Neural progenitor cell (in vitro differentiated cells): Measurements from ENCODE around the gene FAM107A. TPM values are rescaled to one million over a fixed set of nuclear protein-coding genes. Genes with fewer than 3 reads are reported as not detected.

Source experiments
- DNase-seq: peaks from one replicate; pipeline ENCODE4 v3.0.0-alpha.2; 2016; ENCODE audit warnings: low spot score
- H2AFZ ChIP-seq: fragments of 200-600 bp; sonication (generic); replicated peaks from 2 replicates; pipeline ENCODE4 v1.6.1; 2016; ENCODE audit warnings: antibody characterized with exemption
- H3F3A ChIP-seq: fragments of 200-600 bp; sonication (generic); 2 replicates; pipeline ENCODE4 v1.6.1; 2016; ENCODE audit warnings: antibody characterized with exemption, low read depth
- H3K27ac ChIP-seq: fragments of 200-600 bp; sonication (generic); 2 replicates; pipeline ENCODE4 v1.5.1; 2016; ENCODE audit warnings: mild to moderate bottlenecking
- H3K27me3 ChIP-seq: fragments of 200-600 bp; sonication (generic); 2 replicates; pipeline ENCODE4 v1.6.1; 2016; ENCODE audit warnings: mild to moderate bottlenecking, moderate library complexity
- H3K36me3 ChIP-seq: fragments of 200-600 bp; sonication (generic); 2 replicates; pipeline ENCODE4 v1.5.1; 2016
- H3K4me1 ChIP-seq: fragments of 200-600 bp; sonication (generic); 2 replicates; pipeline ENCODE4 v1.6.1; 2016; ENCODE audit warnings: mixed run types
- H3K4me2 ChIP-seq: fragments of 200-600 bp; sonication (generic); 2 replicates; pipeline ENCODE4 v1.6.1; 2016
- H3K4me3 ChIP-seq: fragments of 200-600 bp; sonication (generic); 2 replicates; pipeline ENCODE4 v1.5.1; 2016
- H3K79me2 ChIP-seq: fragments of 200-600 bp; sonication (generic); 2 replicates; pipeline ENCODE4 v1.6.1; 2016; ENCODE audit warnings: low read depth
- H3K9ac ChIP-seq: fragments of 200-600 bp; sonication (generic); 2 replicates; pipeline ENCODE4 v1.6.1; 2016
- H3K9me3 ChIP-seq: fragments of 200-600 bp; sonication (generic); 2 replicates; pipeline ENCODE4 v1.5.1; 2016; ENCODE audit warnings: low read depth
- H4K20me1 ChIP-seq: fragments of 200-600 bp; sonication (generic); 2 replicates; pipeline ENCODE4 v1.6.1; 2016; ENCODE audit warnings: low read depth
- H3K27ac Mint-ChIP-seq: 3 replicates; pipeline ENCODE4 v1.8.0; 2021; ENCODE audit warnings: mixed read lengths
- H3K27me3 Mint-ChIP-seq: 2 replicates; pipeline ENCODE4 v1.8.0; 2022; ENCODE audit warnings: low read depth, mild to moderate bottlenecking, inconsistent platforms, moderate library complexity, mixed read lengths; ENCODE audit not compliant: insufficient read depth
- H3K36me3 Mint-ChIP-seq: 3 replicates; pipeline ENCODE4 v1.8.0; 2021; ENCODE audit warnings: mixed read lengths
- H3K4me1 Mint-ChIP-seq: 3 replicates; pipeline ENCODE4 v1.8.0; 2021; ENCODE audit warnings: mixed read lengths
- H3K4me3 Mint-ChIP-seq: 3 replicates; pipeline ENCODE4 v1.8.0; 2021; ENCODE audit warnings: mild to moderate bottlenecking, moderate library complexity, mixed read lengths
- H3K9me3 Mint-ChIP-seq: 3 replicates; pipeline ENCODE4 v1.8.0; 2020; ENCODE audit warnings: mixed read lengths
- CTCF ChIP-seq: fragments of 200-600 bp; sonication (generic); IDR thresholded peaks from 2 replicates; pipeline ENCODE4 v1.5.1; 2017; ENCODE audit warnings: antibody characterized with exemption, mild to moderate bottlenecking
- EZH2 ChIP-seq: fragments of 200-600 bp; sonication (generic); IDR thresholded peaks from 2 replicates; pipeline ENCODE4 v1.6.1; 2017; ENCODE audit warnings: antibody characterized with exemption, mild to moderate bottlenecking, moderate library complexity
- EZH2phosphoT487 ChIP-seq: fragments of 200-600 bp; sonication (generic); IDR thresholded peaks from 2 replicates; pipeline ENCODE4 v1.6.1; 2017; ENCODE audit warnings: antibody characterized with exemption
- total RNA-seq: library from RNA; depleted of rRNA; stranded (reverse); fragments of >200 nt; gene quantifications from 2 replicates; pipeline ENCODE4 v1.2.3, GENCODE V29; 2015; ENCODE audit warnings: low replicate concordance

Gene FAM107A
- total RNA-seq, 1 donor from 2014 or later, result 0.11 TPM

- H3K79me2 ChIP-seq, result no peaks in the 10 kb centered on the region
- H3K9ac ChIP-seq, result no peak overlapping the region
- peak overlapping the region; percentile 20 for H3K4me2 ChIP-seq
- H3K4me1 ChIP-seq, result peaks cover 56% of the 10 kb centered on the region
- Mint-ChIP-seq H3K4me3 (no peak overlapping the region), H3K27me3 (peaks cover 11% of the 10 kb centered on the region), H3K36me3 (peaks cover 2% of the 10 kb centered on the region), H3K4me1 (peaks cover 75% of the 10 kb centered on the region), H3K9me3 (peaks cover 3% of the 10 kb centered on the region), H3K27ac (no peak overlapping the region)
- H2AFZ ChIP-seq, result no peak overlapping the region
- H3K27ac ChIP-seq, result peak overlapping the region; percentile 16
- peaks cover 15% of the 10 kb centered on the region for H4K20me1 ChIP-seq
- DNase-seq, result no peak
- TF ChIP-seq CTCF, result no peak
- no peak for TF ChIP-seq EZH2phosphoT487
- no peak for TF ChIP-seq EZH2
- no peak overlapping the region for H3K4me3 ChIP-seq
- no peaks in the 10 kb centered on the region for H3K27me3 ChIP-seq
- H3K36me3 ChIP-seq, result no peaks in the 10 kb centered on the region
- H3F3A ChIP-seq, result peaks cover 42% of the 10 kb centered on the region
- H3K9me3 ChIP-seq, result no peaks in the 10 kb centered on the region
Observed at GRCh38 chr3:58522759-58523425, 54.3 kb downstream of the FAM107A start.

- DNase-seq, result peak; percentile 86
- Histone ChIP-seq H3K27me3 (no peaks in the 10 kb centered on the region), H2AFZ (no peak overlapping the region), H3K9me3 (no peaks in the 10 kb centered on the region), H3K27ac (peak overlapping the region; percentile 15), H3K79me2 (no peaks in the 10 kb centered on the region), H3K9ac (no peak overlapping the region), H3K36me3 (no peaks in the 10 kb centered on the region), H3F3A (peaks cover 42% of the 10 kb centered on the region), H4K20me1 (peaks cover 15% of the 10 kb centered on the region), H3K4me1 (peaks cover 56% of the 10 kb centered on the region), H3K4me3 (no peak overlapping the region), H3K4me2 (peak overlapping the region; percentile 20)
- Mint-ChIP-seq H3K27me3 (peaks cover 11% of the 10 kb centered on the region), H3K27ac (peak overlapping the region; percentile 22), H3K36me3 (peaks cover 2% of the 10 kb centered on the region), H3K4me3 (no peak overlapping the region), H3K9me3 (peaks cover 3% of the 10 kb centered on the region), H3K4me1 (peaks cover 78% of the 10 kb centered on the region)
- TF ChIP-seq EZH2phosphoT487, result no peak
- no peak for TF ChIP-seq CTCF
- TF ChIP-seq EZH2, result no peak
Observed at GRCh38 chr3:58521917-58522631, 55.1 kb downstream of the FAM107A start.

DNA sequence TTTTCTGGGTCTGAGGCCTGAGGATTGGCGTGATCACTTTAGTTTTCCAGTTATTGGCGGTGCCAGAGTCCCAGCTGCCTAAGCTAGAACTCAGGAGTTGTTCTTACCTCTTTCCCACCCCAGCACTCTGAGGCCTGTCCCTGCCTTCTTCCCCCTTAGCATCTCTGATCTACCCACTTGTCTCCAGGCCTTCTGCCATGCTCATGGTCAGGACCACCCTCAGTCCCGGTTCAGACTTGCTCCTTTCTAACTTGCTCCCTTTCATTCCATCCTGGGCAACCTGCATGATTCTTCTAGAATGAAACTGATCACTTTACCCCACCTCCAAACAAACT lies 55.9 kb downstream of the FAM107A start:
- H3K36me3 ChIP-seq, result no peaks in the 10 kb centered on the region
- no peak overlapping the region for H3K9ac ChIP-seq
- no peaks in the 10 kb centered on the region for H3K27me3 ChIP-seq
- DNase-seq, result no peak
- Mint-ChIP-seq H3K4me1 (peaks cover 75% of the 10 kb centered on the region), H3K36me3 (peaks cover 3% of the 10 kb centered on the region), H3K4me3 (no peak overlapping the region), H3K9me3 (no peaks in the 10 kb centered on the region), H3K27me3 (peaks cover 9% of the 10 kb centered on the region), H3K27ac (no peak overlapping the region)
- no peak overlapping the region for H3K27ac ChIP-seq
- peaks cover 15% of the 10 kb centered on the region for H4K20me1 ChIP-seq
- H3K4me1 ChIP-seq, result peaks cover 56% of the 10 kb centered on the region
- peak overlapping the region; percentile 20 for H3K4me2 ChIP-seq
- TF ChIP-seq EZH2phosphoT487, result no peak
- no peak for TF ChIP-seq CTCF
- no peak for TF ChIP-seq EZH2
- H3K4me3 ChIP-seq, result no peak overlapping the region
- H2AFZ ChIP-seq, result no peak overlapping the region
- H3K79me2 ChIP-seq, result no peaks in the 10 kb centered on the region
- H3K9me3 ChIP-seq, result no peaks in the 10 kb centered on the region
- H3F3A ChIP-seq, result peaks cover 42% of the 10 kb centered on the region
